ENCODE results near the gene UBAC1. TPM values are rescaled to one million over a fixed set of nuclear protein-coding genes. Genes with fewer than 3 reads are reported as not detected.
"Not testable (repeated sequence)": the region's sequence is repeated elsewhere in the genome, so short reads cannot be mapped to it uniquely, and the experiment has no call there.

The UBAC1 gene
- total RNA-seq, 1 donor from 2014 or later: 30.1 TPM

DNA sequence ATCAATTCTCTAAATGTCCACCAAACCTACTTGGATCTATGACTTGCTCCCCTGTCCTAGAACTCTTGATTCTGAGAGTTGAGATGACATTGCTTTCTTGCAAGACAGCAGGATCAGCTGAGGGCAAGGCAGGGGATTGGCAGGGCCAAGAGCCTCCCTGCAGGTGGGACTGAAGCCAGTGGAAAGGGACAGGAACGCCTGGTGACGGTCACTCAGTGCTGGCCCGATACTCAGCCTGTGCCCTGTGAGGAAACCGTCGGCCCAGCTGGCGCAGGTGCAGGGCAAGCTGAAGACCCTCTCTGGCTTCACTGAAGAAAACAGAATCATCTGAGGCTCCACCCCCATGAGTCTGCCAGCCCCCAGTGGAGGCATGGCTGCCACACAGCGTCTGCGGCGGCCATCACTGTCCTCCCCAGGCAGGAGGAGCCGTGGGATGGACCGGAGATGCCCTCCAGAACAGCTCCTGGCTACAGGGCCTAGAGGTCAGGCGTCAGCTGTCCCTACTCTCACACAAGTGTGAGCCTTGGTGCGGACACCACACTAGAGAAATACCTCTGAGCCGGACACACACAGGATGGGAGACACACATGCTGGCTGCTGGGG lies 14.7 kb downstream of the UBAC1 start:
- peaks cover 78% of the 10 kb centered on the region for H3K36me3 ChIP-seq

DNA sequence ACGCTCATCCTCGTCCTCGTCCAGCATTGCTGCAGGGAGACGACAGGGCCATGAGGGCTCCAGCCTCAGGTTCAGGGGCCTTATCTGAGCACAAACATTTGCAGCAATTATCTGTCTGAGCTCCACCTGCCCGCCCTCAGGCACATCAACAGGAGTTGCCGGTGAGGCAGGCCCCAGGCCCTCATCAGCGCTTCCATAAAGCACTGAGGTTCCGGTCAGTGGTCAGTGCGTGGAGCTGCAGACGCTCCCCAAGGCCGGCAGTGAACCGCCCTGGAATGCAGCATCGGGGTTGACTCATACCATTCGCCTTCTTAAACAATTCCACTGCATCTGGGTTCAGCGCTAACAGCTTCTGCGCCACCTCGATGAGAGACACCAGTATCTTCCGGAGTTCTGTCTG lies 15.2 kb downstream of the UBAC1 start:
- Histone ChIP-seq H3K36me3 (peaks cover 78% of the 10 kb centered on the region), H3K27me3 (no peaks in the 10 kb centered on the region), H3K9me3 (no peaks in the 10 kb centered on the region), H3K4me3 (no peak overlapping the region), H3K4me1 (no peaks in the 10 kb centered on the region), H3K27ac (no peak overlapping the region)
- ATAC-seq (no peak), DNase-seq (no peak)
- intact Hi-C loops (cut with DNase I): no loop called here
- TF ChIP-seq, protein P1, sequence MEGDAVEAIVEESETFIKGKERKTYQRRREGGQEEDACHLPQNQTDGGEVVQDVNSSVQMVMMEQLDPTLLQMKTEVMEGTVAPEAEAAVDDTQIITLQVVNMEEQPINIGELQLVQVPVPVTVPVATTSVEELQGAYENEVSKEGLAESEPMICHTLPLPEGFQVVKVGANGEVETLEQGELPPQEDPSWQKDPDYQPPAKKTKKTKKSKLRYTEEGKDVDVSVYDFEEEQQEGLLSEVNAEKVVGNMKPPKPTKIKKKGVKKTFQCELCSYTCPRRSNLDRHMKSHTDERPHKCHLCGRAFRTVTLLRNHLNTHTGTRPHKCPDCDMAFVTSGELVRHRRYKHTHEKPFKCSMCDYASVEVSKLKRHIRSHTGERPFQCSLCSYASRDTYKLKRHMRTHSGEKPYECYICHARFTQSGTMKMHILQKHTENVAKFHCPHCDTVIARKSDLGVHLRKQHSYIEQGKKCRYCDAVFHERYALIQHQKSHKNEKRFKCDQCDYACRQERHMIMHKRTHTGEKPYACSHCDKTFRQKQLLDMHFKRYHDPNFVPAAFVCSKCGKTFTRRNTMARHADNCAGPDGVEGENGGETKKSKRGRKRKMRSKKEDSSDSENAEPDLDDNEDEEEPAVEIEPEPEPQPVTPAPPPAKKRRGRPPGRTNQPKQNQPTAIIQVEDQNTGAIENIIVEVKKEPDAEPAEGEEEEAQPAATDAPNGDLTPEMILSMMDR (IDR thresholded peaks at IDR 0.05): no peak

More for the DNA sequence above, 14.7 kb downstream of the UBAC1 start:
- no peak overlapping the region for H3K27ac ChIP-seq
- intact Hi-C loops (cut with DNase I): no loop called here
- peak; percentile 14 for ATAC-seq
- H3K9me3 ChIP-seq: no peaks in the 10 kb centered on the region
- H3K4me1 ChIP-seq: no peaks in the 10 kb centered on the region
- DNase-seq: no peak
- H3K4me3 ChIP-seq: no peak overlapping the region
- no peaks in the 10 kb centered on the region for H3K27me3 ChIP-seq
- TF ChIP-seq, protein P1 (IDR thresholded peaks at IDR 0.05): no peak

GRCh38 chr9:135944444-135945252 lies 16.5 kb downstream of the UBAC1 start:
- no peak for DNase-seq
- TF ChIP-seq, protein P1 (IDR thresholded peaks at IDR 0.05): no peak
- H3K9me3 ChIP-seq: no peaks in the 10 kb centered on the region
- no peak for ATAC-seq
- H3K4me1 ChIP-seq: no peaks in the 10 kb centered on the region
- no peaks in the 10 kb centered on the region for H3K27me3 ChIP-seq
- intact Hi-C loops (cut with DNase I): no loop called here
- peaks cover 80% of the 10 kb centered on the region for H3K36me3 ChIP-seq
- no peak overlapping the region for H3K27ac ChIP-seq
- H3K4me3 ChIP-seq: no peak overlapping the region

GRCh38 chr9:135943604-135944003 lies 17.6 kb downstream of the UBAC1 start:
- H3K4me1 ChIP-seq; H3K27me3 ChIP-seq; H3K27ac ChIP-seq; ATAC-seq; H3K4me3 ChIP-seq; DNase-seq; H3K9me3 ChIP-seq; intact Hi-C loops (cut with DNase I): not testable (repeated sequence)
- H3K36me3 ChIP-seq: peaks cover 83% of the 10 kb centered on the region

DNA sequence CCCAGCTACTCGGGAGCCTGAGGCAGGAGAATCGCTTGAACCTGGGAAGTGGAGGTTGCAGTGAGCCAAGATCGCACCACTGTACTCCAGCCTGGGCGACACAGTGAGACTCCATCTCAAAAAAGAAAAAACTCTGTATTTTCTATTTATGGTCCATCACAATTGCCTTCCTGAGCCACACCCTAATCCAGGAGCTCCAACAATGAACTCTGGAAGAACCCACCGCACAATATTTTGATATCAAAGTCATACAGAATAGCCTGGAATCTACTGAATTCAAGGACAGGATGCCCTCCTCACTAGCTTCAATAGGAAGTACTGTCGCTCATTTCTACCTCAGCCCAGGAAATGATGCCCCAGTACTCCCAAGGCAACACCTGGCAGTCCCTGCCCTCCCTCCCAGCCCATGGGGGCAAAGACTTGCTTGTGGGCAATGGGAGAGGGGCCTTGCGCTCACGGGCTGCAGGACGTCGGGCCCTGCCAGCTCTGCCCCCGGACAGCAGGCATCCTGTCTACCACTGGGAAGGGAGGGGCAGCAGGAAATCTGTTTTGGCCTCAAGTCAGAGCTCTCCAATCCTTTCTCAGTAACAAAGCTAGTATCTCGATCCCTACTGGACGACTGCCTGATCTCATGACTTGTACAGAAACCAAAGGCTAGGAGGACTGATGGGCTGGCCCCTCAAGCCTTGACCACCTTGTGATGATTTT lies 19.7 kb downstream of the UBAC1 start:
- Histone ChIP-seq H3K27ac (no peak overlapping the region), H3K9me3 (no peaks in the 10 kb centered on the region), H3K4me3 (no peak overlapping the region), H3K4me1 (no peaks in the 10 kb centered on the region), H3K27me3 (no peaks in the 10 kb centered on the region), H3K36me3 (peaks cover 91% of the 10 kb centered on the region)
- intact Hi-C loops (cut with DNase I): no loop called here
- TF ChIP-seq, protein P1 (IDR thresholded peaks at IDR 0.05): no peak
- no peak for DNase-seq
- peak; percentile 34 for ATAC-seq
